Endodermal cell (in vitro differentiated cells): ENCODE data around the gene CCDC88C. TPM values are rescaled to one million over a fixed set of nuclear protein-coding genes. Genes with fewer than 3 reads are reported as not detected.

Source experiments
- DNase-seq: peaks from one replicate; pipeline ENCODE4 v3.0.0-alpha.2; 2017
- H3K27ac ChIP-seq: 2 replicates; pipeline ENCODE4 v1.5.1; 2013; ENCODE audit warnings: mild to moderate bottlenecking, low read depth, low read length, moderate library complexity
- H3K27me3 ChIP-seq: 2 replicates; pipeline ENCODE4 v1.6.1; 2013; ENCODE audit warnings: mild to moderate bottlenecking, low read length, moderate library complexity; ENCODE audit not compliant: insufficient read depth, control insufficient read depth, poor library complexity, severe bottlenecking
- H3K36me3 ChIP-seq: 2 replicates; pipeline ENCODE4 v1.7.0; 2013; ENCODE audit warnings: mild to moderate bottlenecking, low read length, moderate library complexity; ENCODE audit not compliant: control insufficient read depth, insufficient read depth
- H3K4me1 ChIP-seq: one replicate; pipeline ENCODE4 v1.7.0; 2013; ENCODE audit warnings: low read length; ENCODE audit not compliant: control insufficient read depth, insufficient read depth
- H3K4me3 ChIP-seq: 2 replicates; pipeline ENCODE4 v1.5.1; 2013; ENCODE audit warnings: mild to moderate bottlenecking, low read length, moderate library complexity
- H3K9ac ChIP-seq: 2 replicates; pipeline ENCODE4 v1.6.1; 2013; ENCODE audit warnings: mild to moderate bottlenecking, low read length, moderate library complexity; ENCODE audit not compliant: poor library complexity, severe bottlenecking; ENCODE audit errors: extremely low read depth
- H3K9me3 ChIP-seq: 2 replicates; pipeline ENCODE4 v1.6.1; 2013; ENCODE audit warnings: mild to moderate bottlenecking, low read length, moderate library complexity; ENCODE audit not compliant: control insufficient read depth
- H3K27ac Mint-ChIP-seq: 2 replicates; pipeline ENCODE4 v1.8.0; 2020; ENCODE audit warnings: mixed read lengths
- H3K27me3 Mint-ChIP-seq: 2 replicates; pipeline ENCODE4 v1.8.0; 2021; ENCODE audit warnings: mild to moderate bottlenecking, mixed read lengths; ENCODE audit not compliant: insufficient read depth
- H3K36me3 Mint-ChIP-seq: 2 replicates; pipeline ENCODE4 v1.8.0; 2020; ENCODE audit warnings: low read depth, mixed read lengths
- H3K4me1 Mint-ChIP-seq: 2 replicates; pipeline ENCODE4 v1.8.0; 2020; ENCODE audit warnings: mixed read lengths
- H3K4me3 Mint-ChIP-seq: 2 replicates; pipeline ENCODE4 v1.8.0; 2020; ENCODE audit warnings: mild to moderate bottlenecking, moderate library complexity, mixed read lengths
- H3K9me3 Mint-ChIP-seq: 2 replicates; pipeline ENCODE4 v1.8.0; 2020; ENCODE audit warnings: mild to moderate bottlenecking, mixed read lengths
- WGBS, 2 experiments: methylation state at CpG; one replicate each; pipeline versions ENCODE4 v1.1.5 to v1.1.7; 2013; ENCODE audit warnings: missing lambda C conversion rate in 2 of 2, mixed read lengths in 1 of 2; ENCODE audit not compliant: insufficient coverage in 1 of 2, insufficient read length in 1 of 2; 5-methylcytosine and 5-hydroxymethylcytosine counted together
- total RNA-seq, 2 donors: library from RNA; stranded (reverse); fragmentation: NEBNext Ultra II Directional in 1 of 2; extraction: Animal tissue kit (Norgen Biotek cat#: 25700) in 1 of 2; gene quantifications; 2 replicates in 1 of 2; 3 replicates in 1 of 2; pipeline ENCODE4 v1.2.1, GENCODE V29; 2021
- TF ChIP-seq, protein P1 (sequence below): fragments of 200-600 bp; sonication (generic); conservative IDR thresholded peaks from 2 replicates; pipeline ENCODE4 v1.5.0; 2021; ENCODE audit warnings: antibody characterized with exemption, mild to moderate bottlenecking

Gene CCDC88C
- total RNA-seq, 2 donors from 2014 or later = 50.0 to 50.5 TPM

DNA sequence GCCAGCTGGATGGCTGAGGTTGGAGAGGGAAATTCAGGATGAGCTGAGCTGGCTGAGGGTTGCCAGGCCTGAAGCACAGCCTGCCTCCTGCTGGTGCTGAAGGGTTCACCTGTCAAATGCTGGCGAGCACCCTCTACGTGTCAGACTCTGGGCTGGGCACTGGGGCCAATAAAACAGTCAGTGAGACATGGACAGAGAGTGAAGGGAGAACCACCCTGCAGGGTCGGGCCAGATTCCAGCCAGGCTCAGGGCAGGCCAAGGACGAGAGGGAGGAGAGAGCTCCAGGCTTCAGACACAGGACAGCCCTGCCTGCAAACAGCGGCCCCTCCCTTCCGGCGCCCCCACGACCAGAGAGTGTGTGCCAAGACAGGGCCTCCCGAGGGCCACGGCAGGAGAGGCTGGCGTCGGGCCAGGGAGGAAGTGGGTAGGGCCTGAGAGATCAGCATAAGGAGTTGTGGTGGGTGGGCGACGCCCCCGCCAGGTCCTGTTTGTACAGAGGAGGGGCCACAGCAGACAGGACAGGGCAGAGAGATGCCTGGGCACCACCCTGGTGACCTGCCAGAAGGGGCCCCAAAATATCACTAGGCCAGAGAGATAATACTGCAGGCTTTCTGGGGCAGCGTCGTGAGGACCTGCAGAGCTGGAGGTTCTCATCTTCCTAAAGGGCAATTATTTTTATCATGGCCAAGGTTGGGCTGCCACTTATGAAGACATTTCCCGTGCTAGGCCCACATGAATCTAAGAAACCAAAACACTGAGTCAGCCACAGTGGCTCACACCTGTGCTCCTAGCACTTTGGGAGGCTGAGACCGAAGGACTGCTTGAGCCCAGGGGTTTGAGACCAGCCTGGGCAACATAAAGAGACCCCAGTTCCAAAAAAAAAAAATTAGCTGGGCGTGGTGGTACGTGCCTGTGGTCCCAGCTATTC lies 100.0 kb downstream of the CCDC88C start:
- Mint-ChIP-seq H3K36me3 (peaks cover 83% of the 10 kb centered on the region), H3K4me1 (no peaks in the 10 kb centered on the region), H3K4me3 (no peak overlapping the region), H3K9me3 (peaks cover 14% of the 10 kb centered on the region), H3K27ac (no peak overlapping the region), H3K27me3 (no peaks in the 10 kb centered on the region)
- Histone ChIP-seq H3K4me3 (no peak overlapping the region), H3K9ac (no peak overlapping the region), H3K36me3 (peaks cover 40% of the 10 kb centered on the region), H3K9me3 (no peaks in the 10 kb centered on the region), H3K27me3 (no peaks in the 10 kb centered on the region), H3K4me1 (no peaks in the 10 kb centered on the region), H3K27ac (no peak overlapping the region)
- TF ChIP-seq, protein P1, sequence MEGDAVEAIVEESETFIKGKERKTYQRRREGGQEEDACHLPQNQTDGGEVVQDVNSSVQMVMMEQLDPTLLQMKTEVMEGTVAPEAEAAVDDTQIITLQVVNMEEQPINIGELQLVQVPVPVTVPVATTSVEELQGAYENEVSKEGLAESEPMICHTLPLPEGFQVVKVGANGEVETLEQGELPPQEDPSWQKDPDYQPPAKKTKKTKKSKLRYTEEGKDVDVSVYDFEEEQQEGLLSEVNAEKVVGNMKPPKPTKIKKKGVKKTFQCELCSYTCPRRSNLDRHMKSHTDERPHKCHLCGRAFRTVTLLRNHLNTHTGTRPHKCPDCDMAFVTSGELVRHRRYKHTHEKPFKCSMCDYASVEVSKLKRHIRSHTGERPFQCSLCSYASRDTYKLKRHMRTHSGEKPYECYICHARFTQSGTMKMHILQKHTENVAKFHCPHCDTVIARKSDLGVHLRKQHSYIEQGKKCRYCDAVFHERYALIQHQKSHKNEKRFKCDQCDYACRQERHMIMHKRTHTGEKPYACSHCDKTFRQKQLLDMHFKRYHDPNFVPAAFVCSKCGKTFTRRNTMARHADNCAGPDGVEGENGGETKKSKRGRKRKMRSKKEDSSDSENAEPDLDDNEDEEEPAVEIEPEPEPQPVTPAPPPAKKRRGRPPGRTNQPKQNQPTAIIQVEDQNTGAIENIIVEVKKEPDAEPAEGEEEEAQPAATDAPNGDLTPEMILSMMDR = no peak
- no peak for DNase-seq
- WGBS, 2 experiments = 93 to 94% methylated on average over 7 to 21 of the region's 21 CpGs

DNA sequence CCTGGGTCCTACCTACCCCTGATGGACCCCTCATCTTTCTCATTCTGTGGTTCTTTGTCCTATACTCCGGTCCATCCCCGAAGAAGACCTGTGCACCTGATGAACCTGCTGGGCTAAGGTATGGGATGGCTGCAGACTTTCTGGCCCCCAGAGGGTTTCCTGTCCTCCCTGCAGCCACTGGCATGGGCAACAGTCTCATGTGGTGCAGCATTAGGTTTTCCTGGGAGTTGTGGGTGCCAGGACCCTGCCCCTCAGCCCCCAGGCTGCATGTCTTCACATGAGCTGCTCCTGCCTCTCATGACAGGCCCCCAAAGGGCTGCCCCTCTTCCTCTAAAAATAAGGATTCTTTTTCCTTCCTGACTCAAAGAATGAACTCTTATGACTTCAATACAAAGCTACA lies 100.9 kb downstream of the CCDC88C start:
- no peaks in the 10 kb centered on the region for H3K4me1 ChIP-seq
- 89 to 100% methylated on average over 1 to 2 of the region's 2 CpGs for WGBS, 2 experiments
- no peaks in the 10 kb centered on the region for H3K9me3 ChIP-seq

GRCh38 chr14:91315844-91316267 lies 101.8 kb downstream of the CCDC88C start:
- H3K4me3 Mint-ChIP-seq = no peak overlapping the region
- Histone ChIP-seq H3K4me3 (no peak overlapping the region), H3K9ac (no peak overlapping the region), H3K4me1 (no peaks in the 10 kb centered on the region), H3K27me3 (no peaks in the 10 kb centered on the region), H3K36me3 (peaks cover 40% of the 10 kb centered on the region), H3K9me3 (no peaks in the 10 kb centered on the region), H3K27ac (no peak overlapping the region)
- no peak for DNase-seq
- peaks cover 14% of the 10 kb centered on the region for H3K9me3 Mint-ChIP-seq
- 88 to 90% methylated on average over 4 to 6 of the region's 6 CpGs for WGBS, 2 experiments
- no peaks in the 10 kb centered on the region for H3K27me3 Mint-ChIP-seq
- H3K27ac Mint-ChIP-seq = no peak overlapping the region
- TF ChIP-seq, protein P1 = no peak
- H3K4me1 Mint-ChIP-seq = no peaks in the 10 kb centered on the region
- H3K36me3 Mint-ChIP-seq = peaks cover 86% of the 10 kb centered on the region

More for the DNA sequence above, 100.9 kb downstream of the CCDC88C start:
- DNase-seq = no peak
- H3K4me3 Mint-ChIP-seq = no peak overlapping the region
- Histone ChIP-seq H3K27ac (no peak overlapping the region), H3K4me3 (no peak overlapping the region), H3K27me3 (no peaks in the 10 kb centered on the region), H3K9ac (no peak overlapping the region), H3K36me3 (peaks cover 40% of the 10 kb centered on the region)
- H3K4me1 Mint-ChIP-seq = no peaks in the 10 kb centered on the region
- TF ChIP-seq, protein P1 = no peak
- H3K27ac Mint-ChIP-seq = no peak overlapping the region
- H3K27me3 Mint-ChIP-seq = no peaks in the 10 kb centered on the region
- H3K9me3 Mint-ChIP-seq = peaks cover 14% of the 10 kb centered on the region
- H3K36me3 Mint-ChIP-seq = peaks cover 82% of the 10 kb centered on the region
